Vagina (tissue), 2 donors: ENCODE measurements around the gene ULK4.

ENCODE experiments used
- CTCF ChIP-seq, 3 experiments: fragments of 450-650 bp in 2 of 3; fragments of 200-600 bp in 1 of 3; sonication (generic) in 1 of 3; IDR thresholded peaks; one replicate each; pipeline ENCODE4 v1.5.1; 2017 to 2019; ENCODE audit warnings: antibody characterized with exemption in 3 of 3, mild to moderate bottlenecking in 2 of 3, moderate library complexity in 2 of 3
- POLR2A ChIP-seq, 2 donors: fragments of 450-650 bp; IDR thresholded peaks; one replicate each; pipeline ENCODE4 v1.6.1; 2017; ENCODE audit warnings: antibody characterized with exemption in 2 of 2, mild to moderate bottlenecking in 2 of 2, moderate library complexity in 2 of 2
- POLR2AphosphoS5 ChIP-seq, 2 donors: sonication (generic); formaldehyde crosslinking; IDR thresholded peaks; one replicate each; pipeline ENCODE4 v1.9.0; 2017; ENCODE audit warnings: antibody characterized with exemption in 2 of 2, mild to moderate bottlenecking in 2 of 2, low read depth in 1 of 2; ENCODE audit not compliant: insufficient read depth in 1 of 2

- no peak for TF ChIP-seq POLR2A (IDR thresholded peaks at IDR 0.05)
- TF ChIP-seq CTCF (IDR thresholded peaks at IDR 0.05) = no peak
- TF ChIP-seq POLR2AphosphoS5 (IDR thresholded peaks at IDR 0.05; ENCODE audit: insufficient read depth in 1 of 2, low read depth in 1 of 2) = no peak
These were observed 369.0 kb downstream of the ULK4 start for GRCh38 chr3:41592753-41593510.
